BJ (cell line): ENCODE measurements around the gene PRICKLE1. TPM values are rescaled to one million over a fixed set of nuclear protein-coding genes. Genes with fewer than 3 reads are reported as not detected.

Experiments used
- CTCF ChIA-PET: fragments of 350-600 bp; formaldehyde crosslinking; extraction: SDS; loops from one replicate; lab custom pipeline; 2021; ENCODE audit warnings: antibody characterized with exemption, inconsistent platforms; lab: Yijun Ruan, JAX
- POLR2A ChIA-PET: fragments of 300-600 bp; sonication (Branson Sonifier 250); formaldehyde crosslinking; extraction: SDS; loops from one replicate; lab custom pipeline; 2021; ENCODE audit warnings: antibody characterized with exemption; lab: Charles Lee
- DNase-seq: peaks from one replicate; pipeline ENCODE4 v3.0.0-alpha.2; 2011; ENCODE audit warnings: low read depth
- H3K27me3 ChIP-seq: 2 replicates; pipeline ENCODE4 v1.6.0; 2011; ENCODE audit warnings: low read length; ENCODE audit not compliant: control insufficient read depth, insufficient read depth
- H3K36me3 ChIP-seq: 2 replicates; pipeline ENCODE4 v1.5.1; 2011; ENCODE audit warnings: low read length; ENCODE audit not compliant: control insufficient read depth, insufficient read depth
- H3K4me3 ChIP-seq: 2 replicates; pipeline ENCODE4 v1.5.1; 2011; ENCODE audit warnings: low read depth, mild to moderate bottlenecking, control low read depth, low read length
- CTCF ChIP-seq: IDR thresholded peaks from 2 replicates; pipeline ENCODE4 v1.5.1; 2011; ENCODE audit warnings: low read depth, mild to moderate bottlenecking, control low read depth, inconsistent platforms, low read length, moderate library complexity; ENCODE audit not compliant: insufficient read depth
- polyA plus RNA-seq: library from polyadenylated mRNA; depleted of rRNA; stranded (reverse); fragments of >200 nt; gene quantifications from 2 replicates; pipeline ENCODE4 v1.2.3, GENCODE V29; 2011

PRICKLE1 gene
- polyA plus RNA-seq, 1 experiment: 19.9 TPM

GRCh38 chr12:42631513-42631912, 42.0 kb upstream of the PRICKLE1 start:
- no peak overlapping the region for H3K4me3 ChIP-seq
- POLR2A ChIA-PET: no interaction called here
- CTCF ChIA-PET: interaction anchor here (0.6 to 1.3 kb wide), 4 partner anchors 12 to 305 kb away, joined by 3 read pairs; no protein-coding TSS in a partner anchor
- DNase-seq: no peak
- no peak for TF ChIP-seq CTCF
- H3K27me3 ChIP-seq: 0 out of 2 replicates have a peak, but pooled peaks cover 2% of the 10 kb centered on the region
- no peaks in the 10 kb centered on the region for H3K36me3 ChIP-seq

GRCh38 chr12:42630314-42630713, 40.8 kb upstream of the PRICKLE1 start:
- POLR2A ChIA-PET: no interaction called here
- Histone ChIP-seq H3K4me3 (no peak overlapping the region), H3K27me3 (0 out of 2 replicates have a peak, but pooled peaks cover 2% of the 10 kb centered on the region), H3K36me3 (no peaks in the 10 kb centered on the region)
- no peak for DNase-seq
- TF ChIP-seq CTCF: no peak
- CTCF ChIA-PET: no interaction called here

GRCh38 chr12:42627151-42627550, 37.6 kb upstream of the PRICKLE1 start:
- 0 out of 2 replicates have a peak, but pooled peaks cover 2% of the 10 kb centered on the region for H3K27me3 ChIP-seq
- POLR2A ChIA-PET: no interaction called here
- CTCF ChIA-PET: no interaction called here
- no peak for DNase-seq
- no peaks in the 10 kb centered on the region for H3K36me3 ChIP-seq
- no peak overlapping the region for H3K4me3 ChIP-seq
- TF ChIP-seq CTCF: no peak

GRCh38 chr12:42625611-42626010, 36.1 kb upstream of the PRICKLE1 start:
- ChIA-PET POLR2A (no interaction called here), CTCF (interaction anchor here (0.5 to 0.6 kb wide), 2 partner anchors 187 to 272 kb away, joined by 3 to 4 read pairs; no protein-coding TSS in a partner anchor)
- Histone ChIP-seq H3K27me3 (0 out of 2 replicates have a peak, but pooled peaks cover 2% of the 10 kb centered on the region), H3K4me3 (no peak overlapping the region), H3K36me3 (no peaks in the 10 kb centered on the region)
- TF ChIP-seq CTCF: no peak
- DNase-seq: no peak

- Histone ChIP-seq H3K27me3 (no peaks in the 10 kb centered on the region), H3K4me3 (no peak overlapping the region), H3K36me3 (no peaks in the 10 kb centered on the region)
- POLR2A ChIA-PET: no interaction called here
- DNase-seq: no peak
- CTCF ChIA-PET: no interaction called here
- TF ChIP-seq CTCF: no peak
Measured at GRCh38 chr12:42617622-42618021, 28.1 kb upstream of the PRICKLE1 start.
